Renal pelvis (tissue), 4 donors: ENCODE data around the gene AREL1. TPM values are rescaled to one million over a fixed set of nuclear protein-coding genes. Genes with fewer than 3 reads are reported as not detected.

ENCODE experiments used
- DNase-seq: peaks from one replicate; pipeline ENCODE4 v3.0.0-alpha.2; 2013
- polyA plus RNA-seq, 3 donors: library from polyadenylated mRNA; unstranded; fragments of 120-200 nt; gene quantifications; one replicate each; pipeline ENCODE4 v1.2.1, GENCODE V29; 2013; ENCODE audit not compliant: insufficient read length in 3 of 3

Gene AREL1
- polyA plus RNA-seq, 3 donors, result 33.1 to 38.4 (median 33.3) TPM

DNA sequence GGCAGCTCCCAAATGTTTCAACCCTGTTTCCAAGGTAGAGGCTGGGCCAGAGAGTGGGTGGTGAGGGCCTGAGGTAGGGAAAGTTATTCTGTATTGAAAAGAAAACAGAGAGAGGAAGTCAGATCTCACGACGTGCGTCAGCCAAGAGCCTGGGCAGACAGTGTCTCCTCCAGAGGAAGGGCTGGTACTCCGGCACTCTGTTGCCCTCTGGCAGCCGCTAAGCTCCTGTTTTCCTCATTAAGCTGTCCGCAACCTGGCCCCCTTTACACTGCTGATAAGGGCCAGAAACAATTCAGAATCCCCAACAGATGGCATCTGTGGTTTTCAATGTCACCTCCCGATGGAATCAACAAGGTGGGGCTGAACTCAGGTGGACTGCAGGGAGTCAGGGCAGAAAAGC lies 74.8 kb downstream of the AREL1 start:
- DNase-seq, result no peak

GRCh38 chr14:74637178-74637550 lies 75.7 kb downstream of the AREL1 start:
- no peak for DNase-seq

DNA sequence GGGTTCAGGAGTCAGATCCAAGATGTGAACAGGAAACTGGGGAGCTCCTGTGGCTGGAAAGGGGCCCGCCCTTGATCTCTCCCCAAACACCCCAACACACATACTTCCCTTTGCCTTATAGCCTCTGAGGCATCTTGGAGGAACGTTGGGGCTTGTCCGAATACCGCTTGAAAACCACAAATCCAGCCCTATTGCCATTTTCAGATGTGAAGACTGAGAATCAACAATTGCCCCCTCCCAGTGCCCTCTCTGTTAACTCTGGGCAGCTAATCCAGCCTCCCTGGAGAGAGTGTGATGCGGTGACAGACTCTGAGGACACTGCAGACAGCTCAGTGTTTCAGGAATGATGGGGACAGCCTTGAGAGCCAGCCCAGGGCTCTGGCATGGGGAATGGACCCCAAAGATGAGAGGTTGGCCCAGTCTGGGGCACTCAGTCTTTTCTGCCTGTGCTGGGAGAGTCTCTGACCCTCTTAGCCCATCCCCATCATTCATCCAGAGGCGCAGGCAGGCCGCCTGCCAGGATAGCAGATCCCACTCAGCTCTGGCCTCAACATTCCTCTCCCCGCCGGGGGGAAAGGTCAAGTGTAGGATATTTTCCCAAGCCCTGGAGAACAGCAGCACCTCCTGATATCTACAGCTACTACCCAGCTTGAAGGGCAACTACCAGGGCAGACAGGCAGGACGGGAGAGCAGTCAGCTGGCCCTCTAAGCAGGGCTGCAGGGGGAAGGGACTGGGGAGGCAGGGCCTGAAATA lies 76.3 kb downstream of the AREL1 start:
- no peak for DNase-seq

DNA sequence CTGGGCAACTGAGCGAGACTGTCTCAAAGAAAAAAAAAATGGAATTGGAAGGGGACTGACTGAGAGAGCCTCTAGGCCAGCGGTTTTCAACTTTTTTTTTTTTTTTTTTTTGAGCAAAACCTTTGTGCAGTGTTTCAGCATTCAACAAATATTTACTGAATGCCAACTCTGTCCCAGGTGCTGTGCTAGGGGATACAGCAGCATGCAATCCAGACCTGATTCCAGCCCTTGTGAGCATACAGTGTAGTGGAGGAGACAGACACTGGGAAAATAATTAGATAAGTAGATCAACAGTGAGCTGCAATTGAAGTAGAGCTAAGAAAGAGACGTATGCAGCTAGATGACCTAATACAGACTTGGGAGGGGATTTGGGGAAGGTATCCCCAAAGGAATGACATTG lies 77.0 kb downstream of the AREL1 start:
- DNase-seq, result no peak

DNA sequence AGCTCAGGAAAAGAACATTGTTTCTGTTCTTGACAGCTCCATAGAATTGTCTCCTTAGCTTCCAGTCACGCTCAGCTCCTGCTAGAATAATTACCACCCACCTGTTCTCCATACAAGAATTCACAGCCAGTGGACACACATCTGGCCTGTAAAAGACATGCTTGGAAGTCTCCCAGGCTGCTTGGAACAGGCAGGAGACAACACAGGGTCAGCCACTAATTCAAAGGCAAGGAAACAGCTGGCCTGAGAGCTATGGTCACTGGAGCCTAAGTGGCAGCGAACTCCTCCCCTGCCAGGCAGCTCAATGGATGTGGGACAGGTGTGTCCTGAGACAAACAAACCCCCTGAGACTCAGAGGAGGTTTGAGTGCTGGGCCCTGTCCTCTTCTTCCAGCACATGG lies 77.9 kb downstream of the AREL1 start:
- no peak for DNase-seq

DNA sequence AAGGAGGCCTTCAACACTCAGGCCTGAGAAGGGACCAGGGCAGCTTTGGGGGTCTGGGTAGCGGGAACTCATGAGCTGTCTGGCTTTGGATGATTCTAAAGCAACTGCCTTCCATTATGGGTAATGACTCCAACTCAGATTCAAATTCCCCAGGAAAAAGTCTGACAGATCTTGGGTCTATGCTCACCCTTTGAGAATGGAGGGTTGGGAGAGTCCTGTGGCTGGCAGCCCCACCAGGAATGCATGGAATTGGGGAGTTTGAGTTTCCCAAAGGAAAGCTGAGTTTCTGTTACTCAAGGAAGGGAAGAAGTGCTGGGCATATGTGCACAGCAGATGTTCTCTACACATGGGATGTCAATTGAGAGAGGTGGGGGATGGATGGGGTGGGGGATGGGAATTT lies 78.4 kb downstream of the AREL1 start:
- no peak for DNase-seq

GRCh38 chr14:74630881-74631690 lies 81.8 kb downstream of the AREL1 start:
- no peak for DNase-seq

GRCh38 chr14:74628418-74628817 lies 84.5 kb downstream of the AREL1 start:
- DNase-seq, result no peak

GRCh38 chr14:74627076-74627475 lies 85.8 kb downstream of the AREL1 start:
- no peak for DNase-seq

GRCh38 chr14:74622257-74622656 lies 90.6 kb downstream of the AREL1 start:
- DNase-seq, result no peak

- DNase-seq, result no peak
Measured at GRCh38 chr14:74621556-74621955, 91.3 kb downstream of the AREL1 start.

DNA sequence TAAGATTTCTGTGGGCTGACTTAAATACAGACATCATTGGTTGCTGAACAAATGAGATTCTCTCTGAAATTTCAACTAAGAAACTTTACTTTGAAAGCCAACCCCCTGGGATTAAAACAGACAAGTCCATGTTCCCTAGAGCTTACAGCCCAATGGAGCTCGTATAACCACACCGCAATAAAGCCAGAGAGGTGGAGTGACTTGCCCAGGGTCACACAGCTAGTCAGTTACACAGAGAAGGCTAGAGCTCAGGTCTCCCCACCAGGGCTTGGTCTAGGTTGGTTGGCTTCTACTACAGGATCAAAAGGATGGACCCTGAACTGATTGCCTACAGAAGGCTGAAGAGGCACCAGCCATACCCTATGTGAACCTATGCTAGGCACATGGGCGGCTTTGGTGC lies 92.0 kb downstream of the AREL1 start:
- DNase-seq, result no peak

DNA sequence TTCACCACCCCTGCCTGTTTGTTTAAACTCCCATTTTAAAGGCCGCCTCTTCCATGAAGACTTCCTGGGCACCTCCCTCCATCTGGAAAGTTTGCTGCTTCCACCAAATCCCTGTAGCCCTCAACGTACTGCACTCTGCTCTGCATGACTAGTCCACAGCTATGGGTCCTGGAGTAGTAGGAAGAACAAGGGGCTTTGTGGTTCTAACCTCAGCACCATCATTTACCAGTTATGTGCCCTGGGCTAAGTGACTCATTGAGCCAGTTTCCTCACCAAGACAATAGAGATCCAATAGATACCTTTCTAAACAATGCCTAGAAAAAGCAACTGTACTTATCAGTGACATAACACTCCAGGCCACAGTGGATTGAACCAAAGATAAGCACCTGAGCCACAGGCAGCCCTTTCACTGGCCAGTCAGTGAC lies 92.4 kb downstream of the AREL1 start:
- DNase-seq, result no peak

DNA sequence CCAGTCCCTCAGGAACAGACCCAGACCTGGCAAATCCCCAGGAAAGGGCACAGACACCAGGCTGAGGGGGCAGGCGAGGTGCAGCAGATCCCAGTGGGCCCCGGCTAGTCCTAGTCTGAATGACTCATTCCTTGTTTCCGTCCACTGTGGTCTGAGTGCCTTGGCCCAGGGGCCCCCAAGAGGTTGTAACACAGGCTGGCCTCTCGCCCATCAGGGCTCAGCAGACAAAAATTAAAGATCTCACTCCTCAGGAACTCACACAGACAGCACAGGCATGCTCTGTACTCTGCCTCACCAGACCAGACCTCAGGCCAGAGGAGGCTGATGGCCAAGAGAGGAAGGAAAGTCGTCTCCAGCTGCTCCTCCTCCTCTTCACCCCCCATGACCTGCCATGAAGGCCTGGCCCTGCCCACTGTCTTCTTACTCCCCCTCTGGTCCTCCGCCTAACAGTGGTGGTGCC lies 93.2 kb downstream of the AREL1 start:
- DNase-seq, result no peak

GRCh38 chr14:74618078-74618952 lies 94.6 kb downstream of the AREL1 start:
- DNase-seq, result no peak

DNA sequence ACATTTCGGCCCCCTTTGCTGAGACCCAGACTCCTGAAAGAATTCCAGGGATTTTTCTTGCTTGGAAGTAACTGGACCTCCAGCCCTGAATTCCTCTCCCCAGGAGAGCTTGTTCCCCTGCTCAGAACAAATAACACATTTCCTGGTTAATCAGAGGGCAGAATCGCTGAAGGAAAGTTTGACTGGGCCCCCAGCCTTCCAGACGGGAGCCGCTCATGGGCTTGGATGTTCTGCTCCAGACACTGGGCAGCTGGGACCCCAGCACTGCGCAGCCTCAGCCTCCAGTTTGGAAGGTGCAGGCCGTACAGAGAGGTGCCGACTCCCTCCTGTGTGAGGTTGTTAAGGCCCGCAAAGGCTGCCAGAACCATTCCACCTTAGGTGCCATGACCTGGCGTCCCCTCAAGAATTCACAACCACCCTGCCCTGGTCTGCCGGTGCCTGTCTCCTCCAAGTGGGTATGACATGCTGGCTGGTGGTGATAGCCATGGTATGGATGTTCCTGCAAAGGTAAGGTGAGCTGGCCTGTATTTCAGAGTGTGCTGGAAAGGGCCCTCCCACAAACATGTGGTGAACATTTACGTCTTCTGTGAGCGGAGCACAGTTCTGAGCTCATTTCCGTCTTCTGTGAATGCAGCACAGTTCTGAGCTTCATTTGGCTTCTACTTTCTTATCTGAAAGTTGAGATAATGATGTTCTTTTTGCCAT lies 95.7 kb downstream of the AREL1 start:
- no peak for DNase-seq

- no peak for DNase-seq
Measured at GRCh38 chr14:74616507-74616906, 96.4 kb downstream of the AREL1 start.

DNA sequence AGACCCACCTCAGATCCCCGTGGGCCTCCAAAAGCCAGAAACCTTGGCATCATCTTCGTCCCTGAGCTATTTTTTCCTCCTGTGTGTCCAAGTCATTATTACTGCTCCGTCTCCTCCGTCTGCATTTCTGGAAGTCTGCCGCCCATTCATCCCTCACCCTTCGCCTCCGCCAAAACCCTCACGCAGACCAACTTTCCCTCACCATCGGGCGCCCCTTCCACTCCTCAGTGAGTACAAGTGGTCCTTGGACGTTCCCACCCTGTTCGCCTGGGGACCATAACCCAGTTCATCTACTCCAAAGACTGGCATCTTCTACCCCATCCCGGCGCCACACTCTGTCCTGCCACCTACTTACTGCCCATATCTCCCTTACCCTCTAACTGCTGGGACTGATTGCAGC lies 97.1 kb downstream of the AREL1 start:
- no peak for DNase-seq

DNA sequence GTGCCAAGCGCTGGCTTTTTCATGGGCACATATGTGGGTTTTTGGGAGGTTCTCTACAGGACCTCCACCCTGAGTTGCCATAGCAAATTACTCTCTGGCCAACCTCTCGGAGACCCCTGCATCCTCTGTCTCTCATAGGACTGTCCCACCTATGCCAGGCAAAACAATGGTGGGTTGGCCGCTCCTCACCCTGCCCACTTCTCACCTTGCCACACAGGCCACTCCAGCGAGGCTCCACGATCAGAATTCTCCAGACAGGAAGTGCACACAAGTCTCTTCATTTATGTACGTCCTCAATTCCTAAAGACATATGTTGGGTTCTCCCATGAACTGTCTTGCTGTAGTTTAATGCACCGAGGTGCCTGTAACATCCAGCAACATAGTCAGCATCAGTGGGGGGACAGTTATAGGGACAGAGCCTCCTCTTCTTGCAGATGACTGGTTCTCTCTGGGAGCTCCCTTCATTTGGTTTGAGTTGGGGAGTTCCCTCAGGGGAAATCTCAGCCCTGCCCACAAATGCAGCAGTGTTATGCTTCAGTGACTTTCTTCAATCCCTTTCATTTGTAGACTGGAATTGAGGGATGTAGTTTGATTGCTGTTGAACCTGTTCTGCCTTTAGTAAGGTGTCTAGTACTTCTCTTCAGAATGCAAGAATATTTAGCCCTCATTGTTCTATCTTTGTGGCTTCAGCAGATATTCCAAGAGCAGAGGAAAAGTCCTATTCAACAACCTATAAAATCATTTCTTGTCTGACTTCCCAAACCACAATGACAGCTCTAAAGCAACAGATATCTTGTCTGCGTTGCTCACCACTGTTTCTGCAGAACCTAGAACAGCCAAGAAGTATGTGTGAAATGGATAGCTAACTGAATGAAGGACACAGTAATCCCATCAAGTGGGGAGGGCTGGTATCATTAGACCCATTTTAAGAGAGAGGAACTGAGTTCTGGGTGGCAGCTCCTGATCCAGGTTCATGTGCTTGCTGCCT lies 98.1 kb downstream of the AREL1 start:
- DNase-seq, result no peak

- peak; percentile 28 for DNase-seq
Measured at GRCh38 chr14:74613211-74613914, 99.5 kb downstream of the AREL1 start.
